Stomach (tissue), 4 donors: ENCODE measurements around the gene THSD4.

Source experiments
- POLR2A ChIP-seq, 4 donors: fragments of 450-650 bp; IDR thresholded peaks; one replicate each; pipeline ENCODE4 v1.6.1; 2016; ENCODE audit warnings: antibody characterized with exemption in 4 of 4, control low read depth in 2 of 4, mild to moderate bottlenecking in 1 of 4, moderate library complexity in 1 of 4
- POLR2AphosphoS5 ChIP-seq, 3 donors: sonication (generic); formaldehyde crosslinking; IDR thresholded peaks; one replicate each; pipeline ENCODE4 v1.6.1; 2016; ENCODE audit warnings: antibody characterized with exemption in 3 of 3

DNA sequence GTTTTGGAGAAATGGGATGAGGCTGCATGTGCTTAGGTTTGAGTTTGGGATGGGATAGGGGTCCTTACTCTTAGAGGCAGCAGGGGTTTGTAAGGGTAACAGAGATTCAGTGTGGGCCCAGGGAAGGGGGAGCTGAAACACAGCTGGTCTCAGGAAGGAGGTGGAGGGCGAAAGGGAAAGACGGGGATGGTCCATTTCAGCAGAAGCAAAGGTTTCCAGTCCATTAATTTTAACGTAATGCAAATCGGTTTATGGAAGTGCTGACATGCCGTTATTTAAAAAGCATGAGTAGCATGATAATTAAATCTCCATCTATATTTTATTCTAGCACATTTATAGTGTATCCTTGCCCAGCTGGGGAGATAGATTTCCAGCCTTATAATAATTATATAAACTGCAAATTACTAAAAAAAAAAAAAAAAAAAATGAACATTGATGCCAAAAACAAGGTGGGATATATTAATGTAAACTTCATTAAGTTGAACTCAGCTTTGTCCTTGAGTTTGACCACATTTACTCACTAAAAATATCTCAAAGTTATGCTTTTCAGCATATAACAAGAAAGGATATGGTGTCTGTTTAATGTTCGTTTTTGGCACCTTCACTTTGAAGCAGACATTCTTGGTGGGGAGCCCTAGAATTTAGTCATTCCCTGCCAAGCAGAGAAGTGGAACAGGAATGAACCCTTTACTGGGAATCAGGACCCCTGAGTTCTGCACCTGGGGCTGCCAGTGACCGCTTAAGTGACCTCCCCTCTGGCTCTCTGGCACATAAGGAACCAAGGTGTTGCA is 234.7 kb downstream of the THSD4 start:
- no peak for TF ChIP-seq POLR2A (IDR thresholded peaks at IDR 0.05)
- no peak for TF ChIP-seq POLR2AphosphoS5 (IDR thresholded peaks at IDR 0.05)
